AG09309 (cell line): Measurements from ENCODE around the gene FAM78A.

Source experiments
- DNase-seq: peaks from one replicate; pipeline ENCODE4 v3.0.0-alpha.2; 2010; ENCODE audit warnings: low read depth
- H3K4me3 ChIP-seq: 2 replicates; pipeline ENCODE4 v1.5.1; 2011; ENCODE audit warnings: mild to moderate bottlenecking, low read depth, low read length, moderate library complexity; ENCODE audit not compliant: control insufficient read depth
- CTCF ChIP-seq: IDR thresholded peaks from 2 replicates; pipeline ENCODE4 v1.5.1; 2011; ENCODE audit warnings: mild to moderate bottlenecking, low read depth, low read length, inconsistent platforms; ENCODE audit not compliant: insufficient read depth, control insufficient read depth; ENCODE audit errors: missing control alignments

The FAM78A gene

GRCh38 chr9:131290036-131290766 lies 13.9 kb upstream of the FAM78A start:
- H3K4me3 ChIP-seq = peak overlapping the region; percentile 61
- TF ChIP-seq CTCF = no peak
- no peak for DNase-seq

GRCh38 chr9:131289301-131290035 lies 13.2 kb upstream of the FAM78A start, which contains the start of gene PLPP7:
TSS of gene PLPP7 (plus strand) at chr9:131289723. CDS start at chr9:131289998, 275 bp downstream.
- DNase-seq = peak; percentile 41
- TF ChIP-seq CTCF = no peak
- H3K4me3 ChIP-seq = peak within 1 kb of the TSS; percentile 61

GRCh38 chr9:131288217-131288616 lies 11.9 kb upstream of the FAM78A start:
- no peak overlapping the region for H3K4me3 ChIP-seq
- DNase-seq = no peak
- no peak for TF ChIP-seq CTCF

GRCh38 chr9:131287359-131287758 lies 11.0 kb upstream of the FAM78A start:
- TF ChIP-seq CTCF = no peak
- DNase-seq = no peak
- H3K4me3 ChIP-seq = no peak overlapping the region

- TF ChIP-seq CTCF = no peak
- DNase-seq = no peak
- H3K4me3 ChIP-seq = no peak overlapping the region
Observed at GRCh38 chr9:131284856-131285255, 8.5 kb upstream of the FAM78A start.

- TF ChIP-seq CTCF = no peak
- DNase-seq = no peak
- no peak overlapping the region; the same call in 1 of the 2 replicates for H3K4me3 ChIP-seq
Observed at GRCh38 chr9:131282688-131283422, 6.5 kb upstream of the FAM78A start.
